Liver (tissue), 9 donors: ENCODE data around the gene TPST2. TPM values are rescaled to one million over a fixed set of nuclear protein-coding genes. Genes with fewer than 3 reads are reported as not detected.

Source experiments
- DNase-seq: peaks from one replicate; pipeline ENCODE4 v3.0.0-alpha.2; 2017; ENCODE audit warnings: low spot score
- H3K27ac ChIP-seq, 2 donors: one replicate each; pipeline ENCODE4 v1.7.0; 2013; ENCODE audit warnings: inconsistent platforms in 2 of 2, low read length in 2 of 2, control low read depth in 1 of 2, low read depth in 1 of 2, mild to moderate bottlenecking in 1 of 2
- H3K27me3 ChIP-seq, 4 donors: one replicate each; pipeline versions ENCODE4 v1.6.1 to v1.7.0; 2013; ENCODE audit warnings: low read length in 3 of 4, inconsistent platforms in 1 of 4, mild to moderate bottlenecking in 1 of 4, moderate library complexity in 1 of 4; ENCODE audit not compliant: control insufficient read depth in 4 of 4, insufficient read depth in 4 of 4
- H3K36me3 ChIP-seq, 4 donors: one replicate each; pipeline versions ENCODE4 v1.6.1 to v1.7.0; 2013; ENCODE audit warnings: low read length in 3 of 4, mild to moderate bottlenecking in 3 of 4, low read depth in 1 of 4, moderate library complexity in 1 of 4; ENCODE audit not compliant: control insufficient read depth in 4 of 4, insufficient read depth in 3 of 4
- H3K4me1 ChIP-seq, 4 donors: one replicate each; pipeline versions ENCODE4 v1.6.1 to v1.7.0; 2013; ENCODE audit warnings: low read length in 3 of 4, mild to moderate bottlenecking in 3 of 4, moderate library complexity in 1 of 4; ENCODE audit not compliant: control insufficient read depth in 4 of 4, insufficient read depth in 4 of 4
- H3K4me3 ChIP-seq, 3 donors: one replicate each; pipeline versions ENCODE4 v1.6.1 to v1.7.0; 2013; ENCODE audit warnings: low read length in 3 of 3, control low read depth in 1 of 3, low read depth in 1 of 3, mild to moderate bottlenecking in 1 of 3
- H3K9ac ChIP-seq, 2 donors: one replicate each; pipeline ENCODE4 v1.7.0; 2013; ENCODE audit warnings: low read length in 2 of 2, mild to moderate bottlenecking in 2 of 2, moderate library complexity in 2 of 2, control low read depth in 1 of 2, low read depth in 1 of 2
- H3K9me3 ChIP-seq, 4 donors: one replicate each; pipeline versions ENCODE4 v1.6.1 to v1.7.0; 2013; ENCODE audit warnings: low read length in 3 of 4; ENCODE audit not compliant: control insufficient read depth in 4 of 4
- ATF3 ChIP-seq: IDR thresholded peaks from 2 replicates; pipeline ENCODE4 v1.6.1; 2016; ENCODE audit warnings: antibody characterized with exemption
- CTCF ChIP-seq: fragments of 150-350 bp; IDR thresholded peaks from 2 replicates; pipeline ENCODE4 v1.5.1; 2017; ENCODE audit warnings: improper control_type of control experiment, low read depth, low read length; ENCODE audit not compliant: missing input control
- EGR1 ChIP-seq, 2 donors: IDR thresholded peaks; 2 replicates each; pipeline ENCODE4 v1.6.1; 2016 to 2018; ENCODE audit warnings: antibody characterized with exemption in 2 of 2, low read depth in 2 of 2
- FOXA2 ChIP-seq: IDR thresholded peaks from 2 replicates; pipeline ENCODE4 v1.6.1; 2016; ENCODE audit warnings: antibody characterized with exemption
- GABPA ChIP-seq, 2 donors: IDR thresholded peaks in 1 of 2; conservative IDR thresholded peaks in 1 of 2; 2 replicates each; pipeline ENCODE4 v1.6.1; 2016; ENCODE audit warnings: antibody characterized with exemption in 2 of 2, mild to moderate bottlenecking in 1 of 2, moderate library complexity in 1 of 2
- HNF4A ChIP-seq, 2 donors: conservative IDR thresholded peaks; 2 replicates each; pipeline ENCODE4 v1.6.1; 2016; ENCODE audit warnings: antibody characterized with exemption in 2 of 2, mild to moderate bottlenecking in 2 of 2
- HNF4G ChIP-seq: IDR thresholded peaks from 2 replicates; pipeline ENCODE4 v1.6.1; 2016; ENCODE audit warnings: antibody characterized with exemption
- JUND ChIP-seq, 2 donors: IDR thresholded peaks; 2 replicates each; pipeline ENCODE4 v1.6.1; 2016; ENCODE audit warnings: antibody characterized with exemption in 2 of 2
- NR2F2 ChIP-seq: IDR thresholded peaks from 2 replicates; pipeline ENCODE4 v1.6.1; 2016; ENCODE audit warnings: antibody characterized with exemption
- RAD21 ChIP-seq, 2 donors: IDR thresholded peaks; 2 replicates each; pipeline ENCODE4 v1.6.1; 2016; ENCODE audit warnings: antibody characterized with exemption in 2 of 2, mild to moderate bottlenecking in 2 of 2
- RXRA ChIP-seq, 2 donors: IDR thresholded peaks; 2 replicates each; pipeline ENCODE4 v1.6.1; 2017 to 2018; ENCODE audit warnings: antibody characterized with exemption in 2 of 2, mild to moderate bottlenecking in 1 of 2
- SP1 ChIP-seq: IDR thresholded peaks from 2 replicates; pipeline ENCODE4 v1.6.1; 2018; ENCODE audit warnings: antibody characterized with exemption, mild to moderate bottlenecking
- TAF1 ChIP-seq: conservative IDR thresholded peaks from 2 replicates; pipeline ENCODE4 v1.6.1; 2016; ENCODE audit warnings: antibody characterized with exemption, mild to moderate bottlenecking
- YY1 ChIP-seq: IDR thresholded peaks from 2 replicates; pipeline ENCODE4 v1.6.1; 2016; ENCODE audit warnings: antibody characterized with exemption, mild to moderate bottlenecking
- ZBTB33 ChIP-seq: IDR thresholded peaks from 2 replicates; pipeline ENCODE4 v1.6.1; 2016; ENCODE audit warnings: antibody characterized with exemption
- whole genome bisulfite sequencing: extraction: QIAGEN DNeasy Blood & Tissue Kit; methylation state at CpG from one replicate; pipeline ENCODE4 v1.1.7; 2013; 5-methylcytosine and 5-hydroxymethylcytosine counted together
- polyA plus RNA-seq, 2 donors: library from polyadenylated mRNA; stranded (reverse) in 1 of 2; unstranded in 1 of 2; fragments of 200-250 nt in 1 of 2; fragments of >200 nt in 1 of 2; fragmentation: Nextera tagmentation in 1 of 2; extraction: Ambion mirVana in 1 of 2; gene quantifications; one replicate each; pipeline versions ENCODE4 v1.2.1 to v1.2.3, GENCODE V29; 2013 to 2015
- total RNA-seq, 2 donors: library from RNA; depleted of rRNA; stranded (reverse); fragments of >200 nt; gene quantifications; one replicate each; pipeline ENCODE4 v1.2.3, GENCODE V29; 2014
- TF ChIP-seq, protein P1 (sequence below): IDR thresholded peaks from 2 replicates; pipeline ENCODE4 v1.6.1; 2016; ENCODE audit warnings: antibody characterized with exemption, mild to moderate bottlenecking
- donor health status: healthy.
- donor health status: healthy.
- donor health status: healthy.
- donor health status: healthy.
- donor health status: healthy.

The TPST2 gene
- total and polyA plus RNA-seq, 4 donors, result 33.3 to 109 (median 69.7) TPM

DNA sequence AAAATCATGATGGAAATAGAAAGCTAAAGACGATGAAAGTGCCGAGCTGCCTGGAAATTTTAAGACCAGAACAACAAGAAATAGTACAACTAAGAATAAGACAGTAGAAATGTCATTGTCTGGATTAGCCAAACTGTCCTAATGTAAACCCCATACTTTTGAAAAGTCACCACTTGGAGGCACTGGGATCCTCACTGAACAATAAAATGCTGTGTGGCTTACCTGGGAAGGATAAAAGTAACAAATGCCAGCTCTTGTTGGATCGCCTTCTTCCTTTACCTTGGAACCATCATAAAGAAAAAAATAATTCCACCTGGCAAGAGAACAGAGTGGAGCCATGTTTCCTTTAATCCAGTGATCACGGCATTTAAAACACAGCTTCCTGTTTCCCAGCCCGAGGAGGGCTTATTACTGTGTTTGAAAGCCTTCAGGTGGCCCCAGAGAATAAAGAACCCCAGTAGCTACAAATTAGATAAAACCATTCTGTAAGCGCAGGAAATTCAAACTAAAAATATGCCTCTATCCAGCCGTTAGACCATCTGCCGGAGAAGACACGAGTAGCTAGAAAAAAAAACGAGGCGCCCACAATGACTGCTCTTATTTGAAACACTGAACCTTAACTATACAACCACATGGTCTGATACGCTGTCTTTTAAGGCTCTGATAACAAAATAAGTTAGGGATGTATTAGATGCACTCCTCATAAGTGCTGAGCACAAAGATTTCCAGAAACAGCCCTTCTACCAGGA is 110.7 kb downstream of the TPST2 start:
- WGBS, result 44% methylated on average over 12 of the region's 12 CpGs
- Histone ChIP-seq H3K27ac (peak overlapping the region; percentile 48 to 63), H3K4me1 (peaks cover 3 to 51% (median 39%) of the 10 kb centered on the region in 4 donors), H3K9me3 (no peaks in the 10 kb centered on the region), H3K27me3 (no peaks in the 10 kb centered on the region), H3K36me3 (peaks cover 4 to 18% (median 16%) of the 10 kb centered on the region in 4 donors), H3K4me3 (peak overlapping the region in 1 of 3 donors; percentile 14), H3K9ac (peak overlapping the region; percentile 43 to 80)
- DNase-seq, result no peak
- TF ChIP-seq RXRA (IDR thresholded peaks at IDR 0.05) (no peak), RAD21 (IDR thresholded peaks at IDR 0.05) (peak in 1 of 2 donors; percentile 25), FOXA2 (no peak), ZBTB33 (no peak)

- TF ChIP-seq FOXA2, result no peak
- no peak for TF ChIP-seq SP1
- TF ChIP-seq GABPA (IDR thresholded peaks at IDR 0.05 in 1 of 2, conservative IDR thresholded peaks at IDR 0.05 in 1 of 2), result no peak
- no peak for TF ChIP-seq CTCF
- TF ChIP-seq RXRA (IDR thresholded peaks at IDR 0.05), result no peak
- Histone ChIP-seq H3K4me1 (peaks cover 3 to 39% (median 28%) of the 10 kb centered on the region in 4 donors), H3K27ac (no peak overlapping the region), H3K27me3 (no peaks in the 10 kb centered on the region), H3K4me3 (no peak overlapping the region), H3K9ac (no peak overlapping the region), H3K36me3 (peaks cover 12 to 28% (median 25%) of the 10 kb centered on the region in 4 donors), H3K9me3 (no peaks in the 10 kb centered on the region)
- DNase-seq, result no peak
- 49% methylated on average over 4 of the region's 4 CpGs for WGBS
These were observed 112.6 kb downstream of the TPST2 start for GRCh38 chr22:26477341-26477731.

DNA sequence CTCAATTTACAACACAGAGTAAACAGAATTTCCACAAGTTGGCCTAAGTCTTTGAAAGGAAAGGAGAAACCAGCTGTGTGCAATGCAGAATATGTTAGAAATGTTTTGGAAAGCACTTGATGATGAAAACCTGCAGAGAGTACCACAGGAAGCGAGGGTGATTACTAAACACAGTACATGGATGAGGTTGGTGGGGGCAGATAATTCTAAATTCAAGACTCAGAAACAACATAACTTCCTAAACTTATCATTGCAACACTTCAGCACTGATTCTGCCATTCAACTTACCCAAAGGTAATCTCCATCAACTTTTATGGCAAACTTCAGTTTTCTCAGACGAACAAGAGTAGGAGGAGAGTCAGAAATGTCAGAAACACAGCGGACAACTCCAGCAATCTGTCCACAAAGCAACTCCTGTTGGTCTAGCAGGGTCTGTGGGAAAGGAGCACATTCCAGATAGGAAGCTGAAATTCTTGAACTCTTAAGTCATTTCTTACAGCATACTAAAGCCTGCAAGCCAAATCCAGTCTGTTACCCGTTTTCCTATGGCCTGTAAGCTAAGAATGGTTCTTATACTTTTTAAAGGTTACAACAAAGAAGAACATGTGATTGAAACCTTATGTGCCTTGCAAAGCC is 113.1 kb downstream of the TPST2 start:
- DNase-seq, result no peak
- H3K27me3 ChIP-seq, result no peaks in the 10 kb centered on the region
- H3K9ac ChIP-seq, result no peak overlapping the region
- peaks cover 3 to 34% (median 26%) of the 10 kb centered on the region in 4 donors for H3K4me1 ChIP-seq
- no peaks in the 10 kb centered on the region for H3K9me3 ChIP-seq
- no peak overlapping the region for H3K4me3 ChIP-seq
- WGBS, result 90% methylated on average over 4 of the region's 4 CpGs
- no peak overlapping the region for H3K27ac ChIP-seq
- H3K36me3 ChIP-seq, result peaks cover 14 to 32% (median 30%) of the 10 kb centered on the region in 4 donors
- no peak for TF ChIP-seq RAD21 (IDR thresholded peaks at IDR 0.05)
- no peak for TF ChIP-seq FOXA2
- no peak for TF ChIP-seq NR2F2
- no peak for TF ChIP-seq HNF4A (conservative IDR thresholded peaks at IDR 0.05)
- no peak for TF ChIP-seq GABPA (IDR thresholded peaks at IDR 0.05 in 1 of 2, conservative IDR thresholded peaks at IDR 0.05 in 1 of 2)
- no peak for TF ChIP-seq HNF4G
- TF ChIP-seq CTCF, result no peak
- TF ChIP-seq ATF3, result no peak
- no peak for TF ChIP-seq JUND (IDR thresholded peaks at IDR 0.05)
- TF ChIP-seq EGR1 (IDR thresholded peaks at IDR 0.05; ENCODE audit: low read depth in 2 of 2), result no peak
- no peak for TF ChIP-seq YY1
- no peak for TF ChIP-seq TAF1
- TF ChIP-seq, protein P1, sequence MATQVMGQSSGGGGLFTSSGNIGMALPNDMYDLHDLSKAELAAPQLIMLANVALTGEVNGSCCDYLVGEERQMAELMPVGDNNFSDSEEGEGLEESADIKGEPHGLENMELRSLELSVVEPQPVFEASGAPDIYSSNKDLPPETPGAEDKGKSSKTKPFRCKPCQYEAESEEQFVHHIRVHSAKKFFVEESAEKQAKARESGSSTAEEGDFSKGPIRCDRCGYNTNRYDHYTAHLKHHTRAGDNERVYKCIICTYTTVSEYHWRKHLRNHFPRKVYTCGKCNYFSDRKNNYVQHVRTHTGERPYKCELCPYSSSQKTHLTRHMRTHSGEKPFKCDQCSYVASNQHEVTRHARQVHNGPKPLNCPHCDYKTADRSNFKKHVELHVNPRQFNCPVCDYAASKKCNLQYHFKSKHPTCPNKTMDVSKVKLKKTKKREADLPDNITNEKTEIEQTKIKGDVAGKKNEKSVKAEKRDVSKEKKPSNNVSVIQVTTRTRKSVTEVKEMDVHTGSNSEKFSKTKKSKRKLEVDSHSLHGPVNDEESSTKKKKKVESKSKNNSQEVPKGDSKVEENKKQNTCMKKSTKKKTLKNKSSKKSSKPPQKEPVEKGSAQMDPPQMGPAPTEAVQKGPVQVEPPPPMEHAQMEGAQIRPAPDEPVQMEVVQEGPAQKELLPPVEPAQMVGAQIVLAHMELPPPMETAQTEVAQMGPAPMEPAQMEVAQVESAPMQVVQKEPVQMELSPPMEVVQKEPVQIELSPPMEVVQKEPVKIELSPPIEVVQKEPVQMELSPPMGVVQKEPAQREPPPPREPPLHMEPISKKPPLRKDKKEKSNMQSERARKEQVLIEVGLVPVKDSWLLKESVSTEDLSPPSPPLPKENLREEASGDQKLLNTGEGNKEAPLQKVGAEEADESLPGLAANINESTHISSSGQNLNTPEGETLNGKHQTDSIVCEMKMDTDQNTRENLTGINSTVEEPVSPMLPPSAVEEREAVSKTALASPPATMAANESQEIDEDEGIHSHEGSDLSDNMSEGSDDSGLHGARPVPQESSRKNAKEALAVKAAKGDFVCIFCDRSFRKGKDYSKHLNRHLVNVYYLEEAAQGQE, result no peak
- no peak for TF ChIP-seq RXRA (IDR thresholded peaks at IDR 0.05)
